Suprapubic skin (tissue), 4 donors: ENCODE data around the gene DGKB. TPM values are rescaled to one million over a fixed set of nuclear protein-coding genes. Genes with fewer than 3 reads are reported as not detected.
"Not testable (repeated sequence)": the region's sequence is repeated elsewhere in the genome, so short reads cannot be mapped to it uniquely, and the experiment has no call there.

Source experiments
- DNase-seq, 2 donors: peaks; one replicate each; pipeline ENCODE4 v3.0.0-alpha.2; 2019; ENCODE audit warnings: low spot score in 2 of 2
- H3K27ac ChIP-seq: fragments of 200-600 bp; sonication (generic); one replicate; pipeline ENCODE4 v1.5.1; 2019
- H3K27me3 ChIP-seq: fragments of 200-600 bp; sonication (generic); one replicate; pipeline ENCODE4 v1.5.1; 2019
- H3K36me3 ChIP-seq: fragments of 200-600 bp; sonication (generic); one replicate; pipeline ENCODE4 v1.5.1; 2019
- H3K4me1 ChIP-seq: fragments of 200-600 bp; sonication (generic); one replicate; pipeline ENCODE4 v1.5.1; 2019
- H3K4me3 ChIP-seq: fragments of 200-600 bp; sonication (generic); one replicate; pipeline ENCODE4 v1.5.1; 2019; ENCODE audit warnings: mild to moderate bottlenecking
- H3K9me3 ChIP-seq: fragments of 200-600 bp; sonication (generic); one replicate; pipeline ENCODE4 v1.5.1; 2019
- CTCF ChIP-seq, 2 donors: fragments of 200-600 bp in 1 of 2; fragments of 450-650 bp in 1 of 2; sonication (generic) in 1 of 2; IDR thresholded peaks; one replicate each; pipeline ENCODE4 v1.5.1; 2016 to 2019; ENCODE audit warnings: antibody characterized with exemption in 2 of 2, mild to moderate bottlenecking in 1 of 2, moderate library complexity in 1 of 2
- EP300 ChIP-seq: sonication (generic); formaldehyde crosslinking; IDR thresholded peaks from one replicate; pipeline ENCODE4 v1.6.1; 2017; ENCODE audit warnings: antibody characterized with exemption
- POLR2A ChIP-seq, 2 donors: fragments of 450-650 bp; IDR thresholded peaks; one replicate each; pipeline ENCODE4 v1.6.1; 2017; ENCODE audit warnings: antibody characterized with exemption in 2 of 2, mild to moderate bottlenecking in 2 of 2, moderate library complexity in 2 of 2
- POLR2AphosphoS5 ChIP-seq, 3 donors: sonication (generic); formaldehyde crosslinking; IDR thresholded peaks; one replicate each; pipeline ENCODE4 v1.6.1; 2017; ENCODE audit warnings: antibody characterized with exemption in 3 of 3
- WGBS: methylation state at CpG from one replicate; pipeline ENCODE4 v1.1.5; 2018; 5-methylcytosine and 5-hydroxymethylcytosine counted together
- total RNA-seq, 4 donors: library from RNA; depleted of rRNA; stranded (reverse); fragments of >200 nt; gene quantifications; one replicate each; pipeline ENCODE4 v1.1.0, GENCODE V29; 2016

DGKB gene
- total RNA-seq, 4 donors from 2014 or later: 0.17 to 0.30 TPM; not detected in 2

- Histone ChIP-seq H3K36me3 (no peaks in the 10 kb centered on the region), H3K27me3 (no peaks in the 10 kb centered on the region), H3K4me3 (no peak overlapping the region), H3K9me3 (no peaks in the 10 kb centered on the region), H3K27ac (no peak overlapping the region), H3K4me1 (no peaks in the 10 kb centered on the region)
- WGBS: 36% methylated on average over 2 of the region's 2 CpGs
- TF ChIP-seq CTCF (IDR thresholded peaks at IDR 0.05) (no peak), POLR2A (IDR thresholded peaks at IDR 0.05) (no peak), POLR2AphosphoS5 (IDR thresholded peaks at IDR 0.05) (no peak), EP300 (no peak)
- DNase-seq: no peak
Measured at GRCh38 chr7:14293434-14293833, 609.1 kb downstream of the DGKB start.

- TF ChIP-seq EP300 (no peak), CTCF (IDR thresholded peaks at IDR 0.05) (no peak), POLR2AphosphoS5 (IDR thresholded peaks at IDR 0.05) (no peak), POLR2A (IDR thresholded peaks at IDR 0.05) (no peak)
- DNase-seq: no peak
Measured at GRCh38 chr7:14292737-14293136, 609.8 kb downstream of the DGKB start.

GRCh38 chr7:14289957-14290356 lies 612.6 kb downstream of the DGKB start:
- Histone ChIP-seq H3K4me3 (no peak overlapping the region), H3K9me3 (no peaks in the 10 kb centered on the region), H3K36me3 (no peaks in the 10 kb centered on the region), H3K27me3 (no peaks in the 10 kb centered on the region), H3K4me1 (no peaks in the 10 kb centered on the region), H3K27ac (no peak overlapping the region)
- TF ChIP-seq POLR2AphosphoS5 (IDR thresholded peaks at IDR 0.05): no peak
- DNase-seq: no peak

More at GRCh38 chr7:14292737-14293136, 609.8 kb downstream of the DGKB start:
- Histone ChIP-seq H3K36me3 (no peaks in the 10 kb centered on the region), H3K4me3 (no peak overlapping the region), H3K27ac (no peak overlapping the region), H3K4me1 (no peaks in the 10 kb centered on the region), H3K9me3 (no peaks in the 10 kb centered on the region), H3K27me3 (no peaks in the 10 kb centered on the region)

GRCh38 chr7:14288701-14289100 lies 613.9 kb downstream of the DGKB start:
- TF ChIP-seq POLR2AphosphoS5 (IDR thresholded peaks at IDR 0.05): no peak
- TF ChIP-seq POLR2A (IDR thresholded peaks at IDR 0.05): no peak
- TF ChIP-seq EP300: no peak
- TF ChIP-seq CTCF (IDR thresholded peaks at IDR 0.05): no peak

GRCh38 chr7:14287398-14287797 lies 615.2 kb downstream of the DGKB start:
- Histone ChIP-seq H3K27ac (no peak overlapping the region), H3K9me3 (no peaks in the 10 kb centered on the region), H3K4me3 (no peak overlapping the region), H3K4me1 (no peaks in the 10 kb centered on the region), H3K36me3 (no peaks in the 10 kb centered on the region), H3K27me3 (no peaks in the 10 kb centered on the region)
- DNase-seq: no peak
- TF ChIP-seq EP300: no peak
- TF ChIP-seq CTCF (IDR thresholded peaks at IDR 0.05): no peak
- TF ChIP-seq POLR2AphosphoS5 (IDR thresholded peaks at IDR 0.05): no peak
- no peak for TF ChIP-seq POLR2A (IDR thresholded peaks at IDR 0.05)
- WGBS: 99% methylated on average over 2 of the region's 2 CpGs

More at GRCh38 chr7:14288701-14289100, 613.9 kb downstream of the DGKB start:
- 62% methylated on average over 3 of the region's 3 CpGs for WGBS
- Histone ChIP-seq H3K27ac (no peak overlapping the region), H3K4me3 (no peak overlapping the region), H3K4me1 (no peaks in the 10 kb centered on the region), H3K9me3 (no peaks in the 10 kb centered on the region), H3K27me3 (no peaks in the 10 kb centered on the region), H3K36me3 (no peaks in the 10 kb centered on the region)
- DNase-seq: no peak

- no peak for DNase-seq
- no peaks in the 10 kb centered on the region for H3K9me3 ChIP-seq
- 38% methylated on average over 4 of the region's 4 CpGs for WGBS
- no peak overlapping the region for H3K4me3 ChIP-seq
- no peaks in the 10 kb centered on the region for H3K4me1 ChIP-seq
- TF ChIP-seq EP300: no peak
- no peak for TF ChIP-seq POLR2AphosphoS5 (IDR thresholded peaks at IDR 0.05)
- TF ChIP-seq POLR2A (IDR thresholded peaks at IDR 0.05): no peak
- TF ChIP-seq CTCF (IDR thresholded peaks at IDR 0.05): no peak
- no peaks in the 10 kb centered on the region for H3K27me3 ChIP-seq
- H3K36me3 ChIP-seq: no peaks in the 10 kb centered on the region
- no peak overlapping the region for H3K27ac ChIP-seq
Measured at GRCh38 chr7:14286036-14286435, 616.5 kb downstream of the DGKB start.

- H3K4me1 ChIP-seq, H3K27ac ChIP-seq, H3K27me3 ChIP-seq, H3K4me3 ChIP-seq, DNase-seq, H3K9me3 ChIP-seq, H3K36me3 ChIP-seq: not testable (repeated sequence)
- 59% methylated on average over 17 of the region's 21 CpGs for WGBS
Measured at GRCh38 chr7:14279065-14279871, 623.3 kb downstream of the DGKB start.
